LNCaP clone FGC (cell line): Measurements from ENCODE around the gene MKLN1.

Experiments used
- DNase-seq: peaks from one replicate; pipeline ENCODE4 v3.0.0-alpha.2; 2011; ENCODE audit warnings: low read depth
- H3K4me3 ChIP-seq: 2 replicates; pipeline ENCODE4 v1.5.1; 2011; ENCODE audit warnings: mild to moderate bottlenecking, low read depth, low read length, control low read depth
- TF ChIP-seq, protein P1 (sequence below): IDR thresholded peaks from 2 replicates; pipeline ENCODE4 v1.5.1; 2012; ENCODE audit warnings: mild to moderate bottlenecking; ENCODE audit not compliant: control insufficient read depth, insufficient read depth; ENCODE audit errors: extremely low read depth

Gene MKLN1

DNA sequence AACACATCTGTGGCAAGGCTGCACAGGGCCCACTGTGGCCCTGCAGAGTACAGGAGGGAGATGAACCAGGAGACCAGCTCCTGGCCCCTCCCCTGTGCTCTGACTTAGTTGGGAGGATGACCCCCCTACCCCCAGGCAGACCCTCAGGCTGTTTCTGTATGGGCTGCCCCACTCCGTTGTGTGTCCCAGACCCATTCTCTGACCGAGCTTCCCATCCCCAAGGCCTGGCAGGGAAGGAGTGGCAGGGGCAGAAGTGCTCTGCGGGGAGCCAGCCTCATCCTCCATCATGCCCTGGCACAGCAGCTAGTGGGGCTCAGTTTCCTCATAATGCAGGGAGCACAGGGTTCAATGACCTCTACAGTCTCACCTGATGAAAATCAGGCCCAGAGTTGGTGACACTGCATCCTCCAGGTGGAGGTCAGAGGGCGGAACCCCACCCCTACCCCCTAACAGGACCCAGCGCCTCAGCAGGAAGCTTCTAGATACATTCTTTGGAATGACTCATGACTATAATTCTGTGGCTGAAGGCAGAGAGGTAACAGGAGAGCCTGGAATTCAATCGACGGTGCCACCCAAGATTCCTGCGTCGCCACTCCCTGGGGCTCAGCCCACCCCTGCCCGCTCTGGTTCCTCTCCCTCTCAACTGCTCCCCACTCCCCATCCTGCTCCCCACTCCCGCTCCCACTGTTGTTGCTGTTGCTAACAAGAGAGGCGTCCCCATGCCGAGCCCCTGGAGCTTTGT is 210.6 kb downstream of the MKLN1 start:
- H3K4me3 ChIP-seq, result no peak overlapping the region
- DNase-seq, result no peak
- TF ChIP-seq, protein P1, sequence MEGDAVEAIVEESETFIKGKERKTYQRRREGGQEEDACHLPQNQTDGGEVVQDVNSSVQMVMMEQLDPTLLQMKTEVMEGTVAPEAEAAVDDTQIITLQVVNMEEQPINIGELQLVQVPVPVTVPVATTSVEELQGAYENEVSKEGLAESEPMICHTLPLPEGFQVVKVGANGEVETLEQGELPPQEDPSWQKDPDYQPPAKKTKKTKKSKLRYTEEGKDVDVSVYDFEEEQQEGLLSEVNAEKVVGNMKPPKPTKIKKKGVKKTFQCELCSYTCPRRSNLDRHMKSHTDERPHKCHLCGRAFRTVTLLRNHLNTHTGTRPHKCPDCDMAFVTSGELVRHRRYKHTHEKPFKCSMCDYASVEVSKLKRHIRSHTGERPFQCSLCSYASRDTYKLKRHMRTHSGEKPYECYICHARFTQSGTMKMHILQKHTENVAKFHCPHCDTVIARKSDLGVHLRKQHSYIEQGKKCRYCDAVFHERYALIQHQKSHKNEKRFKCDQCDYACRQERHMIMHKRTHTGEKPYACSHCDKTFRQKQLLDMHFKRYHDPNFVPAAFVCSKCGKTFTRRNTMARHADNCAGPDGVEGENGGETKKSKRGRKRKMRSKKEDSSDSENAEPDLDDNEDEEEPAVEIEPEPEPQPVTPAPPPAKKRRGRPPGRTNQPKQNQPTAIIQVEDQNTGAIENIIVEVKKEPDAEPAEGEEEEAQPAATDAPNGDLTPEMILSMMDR, result no peak

GRCh38 chr7:131538813-131539179 is 211.1 kb downstream of the MKLN1 start:
- DNase-seq, result peak; percentile 19
- TF ChIP-seq, protein P1, result no peak
- no peak overlapping the region for H3K4me3 ChIP-seq

GRCh38 chr7:131540491-131541162 is 213.0 kb downstream of the MKLN1 start:
- DNase-seq, result peak; percentile 31
- H3K4me3 ChIP-seq, result no peak overlapping the region
- TF ChIP-seq, protein P1, result peak; percentile 45

DNA sequence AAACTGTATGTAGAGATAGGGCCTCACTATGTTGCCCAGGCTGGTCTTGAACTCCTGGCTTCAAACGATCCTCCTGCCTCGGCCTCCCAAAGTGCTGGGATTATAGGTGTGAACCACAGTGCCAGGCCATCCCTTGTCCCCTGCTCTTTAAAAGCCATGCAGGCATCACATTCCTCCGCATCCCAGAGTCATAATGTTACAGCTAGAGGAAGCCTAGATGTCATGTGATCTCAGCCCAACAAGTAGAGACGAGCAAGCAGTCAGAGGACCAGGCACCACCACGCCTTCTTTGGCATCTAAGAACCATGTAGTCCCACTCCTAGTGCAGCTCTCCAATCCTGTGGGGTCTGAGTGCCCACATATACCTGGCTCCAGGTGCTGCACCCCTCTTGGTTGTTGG is 215.6 kb downstream of the MKLN1 start:
- no peak overlapping the region for H3K4me3 ChIP-seq
- TF ChIP-seq, protein P1, result no peak
- no peak for DNase-seq

DNA sequence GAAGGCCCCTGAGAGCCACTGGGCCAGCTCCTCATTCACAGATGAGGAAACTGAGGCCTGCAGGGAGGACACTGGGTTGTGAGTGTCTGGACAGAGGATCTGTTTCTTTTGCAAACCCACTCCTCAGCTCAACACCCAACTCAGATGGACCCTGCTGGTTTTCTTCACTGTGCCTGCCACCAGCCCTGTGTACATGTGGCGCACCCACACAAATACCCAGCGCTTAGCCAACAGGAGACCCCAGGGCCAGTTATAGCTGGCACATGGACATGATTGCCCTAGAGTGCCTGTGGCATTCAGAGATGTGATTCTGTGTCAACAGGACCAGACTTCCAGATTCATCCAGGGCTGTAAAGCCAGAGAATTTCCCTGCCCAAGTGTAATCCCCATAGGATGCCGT is 216.3 kb downstream of the MKLN1 start:
- no peak for DNase-seq
- TF ChIP-seq, protein P1, result no peak
- no peak overlapping the region for H3K4me3 ChIP-seq

DNA sequence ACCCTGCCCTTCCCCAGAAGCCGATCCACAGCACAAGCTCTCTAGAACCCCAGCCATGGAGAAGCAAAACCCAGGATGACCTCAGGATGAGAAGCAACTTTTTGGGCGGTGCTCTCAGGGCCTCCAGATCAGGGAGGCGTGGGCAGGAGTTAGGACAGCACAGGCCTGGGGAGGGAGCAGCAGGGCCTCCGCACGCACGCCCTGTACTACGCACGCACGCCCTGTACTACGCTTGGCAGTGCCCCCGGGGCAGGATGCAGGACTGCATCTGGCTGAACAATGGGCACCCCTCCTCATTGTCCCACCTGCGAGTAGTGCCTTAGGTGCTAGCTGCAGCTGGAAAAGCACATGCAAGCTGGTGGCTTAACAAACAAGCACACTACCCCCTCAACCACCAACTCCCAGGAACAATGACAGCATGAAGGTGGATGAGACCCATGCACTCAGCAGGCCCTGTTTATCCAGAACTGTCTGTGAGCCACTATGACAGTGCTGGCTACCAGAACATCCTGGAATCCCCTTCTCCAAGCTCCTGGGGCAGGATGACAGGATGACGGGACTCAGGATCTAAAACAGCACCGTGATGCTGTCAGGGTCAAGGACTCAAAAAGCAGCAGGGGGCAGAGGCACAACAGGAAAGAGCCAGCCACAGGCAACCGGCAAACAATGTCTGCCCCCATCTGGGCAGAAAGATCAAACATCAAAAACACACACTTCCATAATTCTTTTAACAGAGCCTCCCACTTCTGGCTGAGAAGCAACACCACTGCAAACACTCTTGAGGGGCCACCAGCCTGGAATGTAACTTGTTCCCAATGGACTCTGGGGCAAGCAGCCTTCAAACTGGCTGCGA is 217.0 kb downstream of the MKLN1 start:
- H3K4me3 ChIP-seq, result no peak overlapping the region
- TF ChIP-seq, protein P1, result peak; percentile 31; the same call in 1 of the 2 replicates
- DNase-seq, result no peak
